NCI-H82 treated with DMSO at 0.1 percent for 48 hours (cell line): Measurements from ENCODE around the gene SRC.

Source experiments
- DNase-seq: peaks from one replicate; lab custom pipeline; 2025; ENCODE audit not compliant: unreplicated experiment; lab: John Stamatoyannopoulos, UW

Gene SRC

GRCh38 chr20:37349517-37350491, 3.9 kb downstream of the SRC start:
- DNase-seq, result no peak

GRCh38 chr20:37350649-37351574, 5.0 kb downstream of the SRC start:
- no peak for DNase-seq

GRCh38 chr20:37351689-37352607, 6.0 kb downstream of the SRC start:
- no peak for DNase-seq

- no peak for DNase-seq
These were observed 6.7 kb downstream of the SRC start for GRCh38 chr20:37352608-37352980.

- DNase-seq, result no peak
These were observed 7.4 kb downstream of the SRC start for GRCh38 chr20:37353285-37353849.

- DNase-seq, result no peak
These were observed 8.6 kb downstream of the SRC start for GRCh38 chr20:37354210-37355195.

- DNase-seq, result no peak
These were observed 9.6 kb downstream of the SRC start for GRCh38 chr20:37355252-37356180.

- DNase-seq, result no peak
These were observed 10.4 kb downstream of the SRC start for GRCh38 chr20:37356387-37356786.

- DNase-seq, result no peak
These were observed 11.0 kb downstream of the SRC start for GRCh38 chr20:37356961-37357371.

GRCh38 chr20:37357481-37358365, 11.8 kb downstream of the SRC start:
- DNase-seq, result no peak

- no peak for DNase-seq
These were observed 12.6 kb downstream of the SRC start for GRCh38 chr20:37358366-37359150.

GRCh38 chr20:37359331-37359730, 13.4 kb downstream of the SRC start:
- no peak for DNase-seq

- no peak for DNase-seq
These were observed 13.9 kb downstream of the SRC start for GRCh38 chr20:37359836-37360235.

- no peak for DNase-seq
These were observed 14.6 kb downstream of the SRC start for GRCh38 chr20:37360391-37361115.

GRCh38 chr20:37361336-37361735, 15.4 kb downstream of the SRC start:
- DNase-seq, result no peak
